Endothelial cell (in vitro differentiated cells): Measurements from ENCODE around the gene MRPL54. TPM values are rescaled to one million over a fixed set of nuclear protein-coding genes. Genes with fewer than 3 reads are reported as not detected.

Source experiments
- DNase-seq: peaks from one replicate; pipeline ENCODE4 v3.0.0; 2021; ENCODE audit warnings: low spot score
- H3K27ac Mint-ChIP-seq: one replicate; pipeline ENCODE4 v1.8.0; 2021; ENCODE audit warnings: mixed read lengths, inconsistent platforms; ENCODE audit not compliant: unreplicated experiment
- H3K27me3 Mint-ChIP-seq: one replicate; pipeline ENCODE4 v1.8.0; 2021; ENCODE audit warnings: mild to moderate bottlenecking, moderate library complexity, mixed read lengths, inconsistent platforms; ENCODE audit not compliant: unreplicated experiment
- H3K36me3 Mint-ChIP-seq: one replicate; pipeline ENCODE4 v1.8.0; 2021; ENCODE audit warnings: mild to moderate bottlenecking, low read depth, mixed read lengths, inconsistent platforms; ENCODE audit not compliant: unreplicated experiment
- H3K4me1 Mint-ChIP-seq: one replicate; pipeline ENCODE4 v1.8.0; 2021; ENCODE audit warnings: mild to moderate bottlenecking, mixed read lengths, inconsistent platforms; ENCODE audit not compliant: unreplicated experiment
- H3K4me3 Mint-ChIP-seq: one replicate; pipeline ENCODE4 v1.8.0; 2021; ENCODE audit warnings: mild to moderate bottlenecking, mixed read lengths, inconsistent platforms; ENCODE audit not compliant: unreplicated experiment
- H3K9me3 Mint-ChIP-seq: one replicate; pipeline ENCODE4 v1.8.0; 2021; ENCODE audit warnings: mixed read lengths, inconsistent platforms; ENCODE audit not compliant: unreplicated experiment
- CTCF ChIP-seq: fragments of 200-600 bp; sonication (generic); IDR thresholded peaks from one replicate; pipeline ENCODE4 v1.5.0; 2021; ENCODE audit warnings: antibody characterized with exemption; ENCODE audit not compliant: unreplicated experiment
- total RNA-seq: library from RNA; stranded (reverse); fragmentation: NEBNext Ultra II Directional; extraction: Animal tissue kit (Norgen Biotek cat#: 25700); gene quantifications from one replicate; pipeline ENCODE4 v1.2.1, GENCODE V29; 2021; ENCODE audit not compliant: unreplicated experiment

MRPL54 gene
- total RNA-seq, 1 donor from 2014 or later, result 26.7 TPM

- DNase-seq, result no peak
- Mint-ChIP-seq H3K4me3 (no peak overlapping the region), H3K27ac (no peak overlapping the region), H3K27me3 (peaks cover 4% of the 10 kb centered on the region), H3K4me1 (peaks cover 4% of the 10 kb centered on the region), H3K9me3 (no peaks in the 10 kb centered on the region), H3K36me3 (peaks cover 8% of the 10 kb centered on the region)
- no peak for TF ChIP-seq CTCF
Observed at GRCh38 chr19:3766520-3766919, 4.0 kb downstream of the MRPL54 start.

GRCh38 chr19:3767050-3767449, 4.6 kb downstream of the MRPL54 start:
- H3K4me3 Mint-ChIP-seq, result no peak overlapping the region
- H3K36me3 Mint-ChIP-seq, result peaks cover 8% of the 10 kb centered on the region
- no peaks in the 10 kb centered on the region for H3K9me3 Mint-ChIP-seq
- peaks cover 4% of the 10 kb centered on the region for H3K27me3 Mint-ChIP-seq
- TF ChIP-seq CTCF, result no peak
- no peaks in the 10 kb centered on the region for H3K4me1 Mint-ChIP-seq
- H3K27ac Mint-ChIP-seq, result no peak overlapping the region
- no peak for DNase-seq

GRCh38 chr19:3768015-3768747, 5.7 kb downstream of the MRPL54 start:
- no peak for DNase-seq
- Mint-ChIP-seq H3K4me1 (no peaks in the 10 kb centered on the region), H3K9me3 (no peaks in the 10 kb centered on the region), H3K4me3 (no peak overlapping the region), H3K36me3 (peaks cover 8% of the 10 kb centered on the region), H3K27ac (no peak overlapping the region), H3K27me3 (peaks cover 4% of the 10 kb centered on the region)
- no peak for TF ChIP-seq CTCF

- no peak for DNase-seq
- H3K27me3 Mint-ChIP-seq, result peaks cover 9% of the 10 kb centered on the region
Observed at GRCh38 chr19:3768748-3769099, 6.2 kb downstream of the MRPL54 start.

More at GRCh38 chr19:3768748-3769099, 6.2 kb downstream of the MRPL54 start:
- H3K9me3 Mint-ChIP-seq, result no peaks in the 10 kb centered on the region
- H3K27ac Mint-ChIP-seq, result no peak overlapping the region
- no peaks in the 10 kb centered on the region for H3K4me1 Mint-ChIP-seq
- peak overlapping the region; percentile 73 for H3K4me3 Mint-ChIP-seq
- TF ChIP-seq CTCF, result no peak
- peaks cover 8% of the 10 kb centered on the region for H3K36me3 Mint-ChIP-seq
